Measurements from ENCODE around the gene TTBK1. TPM values are rescaled to one million over a fixed set of nuclear protein-coding genes. Genes with fewer than 3 reads are reported as not detected.

Gene TTBK1
- total RNA-seq, 1 donor from 2014 or later: 1.7 TPM

- Mint-ChIP-seq H3K4me1 (ENCODE audit: low read depth) (peaks cover 7% of the 10 kb centered on the region), H3K9me3 (ENCODE audit: low read depth) (no peaks in the 10 kb centered on the region), H3K27ac (no peak overlapping the region), H3K4me3 (ENCODE audit: low read depth) (no peak overlapping the region), H3K36me3 (ENCODE audit: insufficient read depth) (no peaks in the 10 kb centered on the region), H3K27me3 (peaks cover 75% of the 10 kb centered on the region)
- TF ChIP-seq, protein P1, sequence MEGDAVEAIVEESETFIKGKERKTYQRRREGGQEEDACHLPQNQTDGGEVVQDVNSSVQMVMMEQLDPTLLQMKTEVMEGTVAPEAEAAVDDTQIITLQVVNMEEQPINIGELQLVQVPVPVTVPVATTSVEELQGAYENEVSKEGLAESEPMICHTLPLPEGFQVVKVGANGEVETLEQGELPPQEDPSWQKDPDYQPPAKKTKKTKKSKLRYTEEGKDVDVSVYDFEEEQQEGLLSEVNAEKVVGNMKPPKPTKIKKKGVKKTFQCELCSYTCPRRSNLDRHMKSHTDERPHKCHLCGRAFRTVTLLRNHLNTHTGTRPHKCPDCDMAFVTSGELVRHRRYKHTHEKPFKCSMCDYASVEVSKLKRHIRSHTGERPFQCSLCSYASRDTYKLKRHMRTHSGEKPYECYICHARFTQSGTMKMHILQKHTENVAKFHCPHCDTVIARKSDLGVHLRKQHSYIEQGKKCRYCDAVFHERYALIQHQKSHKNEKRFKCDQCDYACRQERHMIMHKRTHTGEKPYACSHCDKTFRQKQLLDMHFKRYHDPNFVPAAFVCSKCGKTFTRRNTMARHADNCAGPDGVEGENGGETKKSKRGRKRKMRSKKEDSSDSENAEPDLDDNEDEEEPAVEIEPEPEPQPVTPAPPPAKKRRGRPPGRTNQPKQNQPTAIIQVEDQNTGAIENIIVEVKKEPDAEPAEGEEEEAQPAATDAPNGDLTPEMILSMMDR (IDR thresholded peaks at IDR 0.05; ENCODE audit: unreplicated experiment): no peak
- no peak for DNase-seq (ENCODE audit: low spot score, unreplicated experiment)
These were observed 34.6 kb downstream of the TTBK1 start for GRCh38 chr6:43277643-43278523.

GRCh38 chr6:43278524-43279078, 35.3 kb downstream of the TTBK1 start:
- H3K27ac Mint-ChIP-seq: no peak overlapping the region

DNA sequence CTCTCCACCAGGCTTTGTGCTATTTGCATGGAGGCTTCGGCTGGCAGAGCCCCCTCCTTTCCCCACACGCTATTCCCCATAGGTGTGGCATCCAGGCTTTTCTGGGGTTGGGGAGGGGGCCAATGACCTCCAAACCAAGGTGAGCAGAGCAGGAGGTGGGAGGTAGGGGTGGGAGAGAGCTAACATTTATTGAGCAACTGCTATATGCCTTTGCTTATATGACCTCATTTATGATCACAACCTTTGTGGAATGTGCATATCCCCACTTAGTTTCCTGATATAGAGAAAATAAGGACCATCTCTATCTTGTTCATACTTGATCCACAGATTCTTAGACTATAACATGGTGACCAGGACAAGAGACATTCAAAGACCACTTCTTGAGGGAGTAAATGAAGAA, 37.0 kb downstream of the TTBK1 start:
- Mint-ChIP-seq H3K4me1 (ENCODE audit: low read depth) (peaks cover 5% of the 10 kb centered on the region), H3K9me3 (ENCODE audit: low read depth) (no peaks in the 10 kb centered on the region), H3K4me3 (ENCODE audit: low read depth) (no peak overlapping the region), H3K36me3 (ENCODE audit: insufficient read depth) (no peaks in the 10 kb centered on the region), H3K27me3 (peaks cover 54% of the 10 kb centered on the region), H3K27ac (no peak overlapping the region)
- TF ChIP-seq, protein P1 (IDR thresholded peaks at IDR 0.05; ENCODE audit: unreplicated experiment): no peak
- DNase-seq (ENCODE audit: low spot score, unreplicated experiment): no peak

More at GRCh38 chr6:43278524-43279078, 35.3 kb downstream of the TTBK1 start:
- Mint-ChIP-seq H3K4me1 (ENCODE audit: low read depth) (peaks cover 7% of the 10 kb centered on the region), H3K27me3 (peaks cover 69% of the 10 kb centered on the region), H3K4me3 (ENCODE audit: low read depth) (no peak overlapping the region), H3K9me3 (ENCODE audit: low read depth) (no peaks in the 10 kb centered on the region), H3K36me3 (ENCODE audit: insufficient read depth) (no peaks in the 10 kb centered on the region)
- TF ChIP-seq, protein P1 (IDR thresholded peaks at IDR 0.05; ENCODE audit: unreplicated experiment): no peak
- DNase-seq (ENCODE audit: low spot score, unreplicated experiment): no peak

- H3K9me3 Mint-ChIP-seq (ENCODE audit: low read depth): no peaks in the 10 kb centered on the region
- H3K27ac Mint-ChIP-seq: no peak overlapping the region
- peaks cover 1% of the 10 kb centered on the region for H3K4me1 Mint-ChIP-seq (ENCODE audit: low read depth)
- peaks cover 55% of the 10 kb centered on the region for H3K27me3 Mint-ChIP-seq
- TF ChIP-seq, protein P1 (IDR thresholded peaks at IDR 0.05; ENCODE audit: unreplicated experiment): no peak
- DNase-seq (ENCODE audit: low spot score, unreplicated experiment): no peak
- no peak overlapping the region for H3K4me3 Mint-ChIP-seq (ENCODE audit: low read depth)
- H3K36me3 Mint-ChIP-seq (ENCODE audit: insufficient read depth): no peaks in the 10 kb centered on the region
These were observed 38.8 kb downstream of the TTBK1 start for GRCh38 chr6:43282060-43282459.

- peaks cover 1% of the 10 kb centered on the region for H3K4me1 Mint-ChIP-seq (ENCODE audit: low read depth)
- H3K27ac Mint-ChIP-seq: no peak overlapping the region
- DNase-seq (ENCODE audit: low spot score, unreplicated experiment): no peak
- H3K4me3 Mint-ChIP-seq (ENCODE audit: low read depth): no peak overlapping the region
- TF ChIP-seq, protein P1 (IDR thresholded peaks at IDR 0.05; ENCODE audit: unreplicated experiment): no peak
- peaks cover 52% of the 10 kb centered on the region for H3K27me3 Mint-ChIP-seq
- no peaks in the 10 kb centered on the region for H3K36me3 Mint-ChIP-seq (ENCODE audit: insufficient read depth)
- no peaks in the 10 kb centered on the region for H3K9me3 Mint-ChIP-seq (ENCODE audit: low read depth)
These were observed 39.6 kb downstream of the TTBK1 start for GRCh38 chr6:43282636-43283513.

Data from progenitor cell of endocrine pancreas (in vitro differentiated cells).